ENCODE results near the gene WNT6. TPM values are rescaled to one million over a fixed set of nuclear protein-coding genes. Genes with fewer than 3 reads are reported as not detected.

The WNT6 gene
- total RNA-seq, 4 donors from 2014 or later, result 2.7 to 5.1 TPM; not detected in 2

DNA sequence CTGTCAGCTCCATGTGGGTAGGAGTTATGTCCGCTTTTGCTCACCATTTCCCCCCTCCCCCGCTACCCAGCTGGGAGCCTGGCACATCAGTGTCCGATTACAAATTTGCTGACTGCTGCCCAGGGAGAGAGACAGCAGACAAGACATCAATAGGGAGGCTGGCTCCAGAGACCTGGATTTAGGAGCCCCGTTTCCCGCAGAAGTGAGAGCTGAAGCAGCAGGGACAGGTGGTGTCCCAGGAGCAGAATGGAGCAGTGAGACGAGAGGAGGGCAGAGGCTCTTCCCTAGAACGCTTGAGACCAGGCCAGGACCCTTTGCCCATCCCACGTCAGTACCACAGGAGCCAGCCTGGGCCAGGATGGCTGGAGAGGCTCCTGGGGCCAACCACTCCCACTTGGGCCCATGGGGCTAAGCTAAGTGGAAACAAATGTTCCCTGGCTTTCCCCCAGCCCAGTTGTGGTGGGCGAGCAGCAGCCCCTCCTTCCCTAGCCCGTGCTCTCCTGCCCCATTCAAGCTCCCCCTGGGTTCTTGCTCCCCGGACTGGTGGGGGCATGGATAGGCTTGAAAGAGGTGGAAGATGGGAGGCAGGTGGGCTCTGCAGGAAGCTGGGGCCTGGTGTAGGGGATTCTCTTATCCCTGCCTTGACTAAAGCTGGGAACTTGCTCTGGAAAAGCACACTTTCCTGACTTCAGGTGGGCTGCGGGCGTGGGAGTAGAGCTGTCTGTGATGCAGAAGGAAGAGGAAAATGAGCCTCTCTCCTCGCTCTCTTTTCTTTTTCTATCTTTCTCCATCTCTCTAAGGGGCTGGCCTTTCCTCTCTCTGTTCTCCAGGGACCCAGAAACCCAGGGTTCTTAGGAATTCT, 4.1 kb upstream of the WNT6 start:
- intact Hi-C loops (cut with DNase I), result no loop called here
- WGBS, 2 donors, result 19 to 28% methylated on average over 14 of the region's 14 CpGs
- no peak overlapping the region for H3K27ac ChIP-seq
- H3K9me3 ChIP-seq, result no peaks in the 10 kb centered on the region
- no peak overlapping the region for H3K4me3 ChIP-seq (replicated peaks in 1 of 3)
- H3K27me3 ChIP-seq, result peaks cover 11% of the 10 kb centered on the region
- DNase-seq, result no peak
- no peak for TF ChIP-seq POLR2A (IDR thresholded peaks at IDR 0.05)
- TF ChIP-seq, protein P1, sequence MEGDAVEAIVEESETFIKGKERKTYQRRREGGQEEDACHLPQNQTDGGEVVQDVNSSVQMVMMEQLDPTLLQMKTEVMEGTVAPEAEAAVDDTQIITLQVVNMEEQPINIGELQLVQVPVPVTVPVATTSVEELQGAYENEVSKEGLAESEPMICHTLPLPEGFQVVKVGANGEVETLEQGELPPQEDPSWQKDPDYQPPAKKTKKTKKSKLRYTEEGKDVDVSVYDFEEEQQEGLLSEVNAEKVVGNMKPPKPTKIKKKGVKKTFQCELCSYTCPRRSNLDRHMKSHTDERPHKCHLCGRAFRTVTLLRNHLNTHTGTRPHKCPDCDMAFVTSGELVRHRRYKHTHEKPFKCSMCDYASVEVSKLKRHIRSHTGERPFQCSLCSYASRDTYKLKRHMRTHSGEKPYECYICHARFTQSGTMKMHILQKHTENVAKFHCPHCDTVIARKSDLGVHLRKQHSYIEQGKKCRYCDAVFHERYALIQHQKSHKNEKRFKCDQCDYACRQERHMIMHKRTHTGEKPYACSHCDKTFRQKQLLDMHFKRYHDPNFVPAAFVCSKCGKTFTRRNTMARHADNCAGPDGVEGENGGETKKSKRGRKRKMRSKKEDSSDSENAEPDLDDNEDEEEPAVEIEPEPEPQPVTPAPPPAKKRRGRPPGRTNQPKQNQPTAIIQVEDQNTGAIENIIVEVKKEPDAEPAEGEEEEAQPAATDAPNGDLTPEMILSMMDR (IDR thresholded peaks at IDR 0.05), result no peak
- H3K4me1 ChIP-seq, result peaks cover 3 to 14% of the 10 kb centered on the region in 2 donors
- no peaks in the 10 kb centered on the region for H3K36me3 ChIP-seq

DNA sequence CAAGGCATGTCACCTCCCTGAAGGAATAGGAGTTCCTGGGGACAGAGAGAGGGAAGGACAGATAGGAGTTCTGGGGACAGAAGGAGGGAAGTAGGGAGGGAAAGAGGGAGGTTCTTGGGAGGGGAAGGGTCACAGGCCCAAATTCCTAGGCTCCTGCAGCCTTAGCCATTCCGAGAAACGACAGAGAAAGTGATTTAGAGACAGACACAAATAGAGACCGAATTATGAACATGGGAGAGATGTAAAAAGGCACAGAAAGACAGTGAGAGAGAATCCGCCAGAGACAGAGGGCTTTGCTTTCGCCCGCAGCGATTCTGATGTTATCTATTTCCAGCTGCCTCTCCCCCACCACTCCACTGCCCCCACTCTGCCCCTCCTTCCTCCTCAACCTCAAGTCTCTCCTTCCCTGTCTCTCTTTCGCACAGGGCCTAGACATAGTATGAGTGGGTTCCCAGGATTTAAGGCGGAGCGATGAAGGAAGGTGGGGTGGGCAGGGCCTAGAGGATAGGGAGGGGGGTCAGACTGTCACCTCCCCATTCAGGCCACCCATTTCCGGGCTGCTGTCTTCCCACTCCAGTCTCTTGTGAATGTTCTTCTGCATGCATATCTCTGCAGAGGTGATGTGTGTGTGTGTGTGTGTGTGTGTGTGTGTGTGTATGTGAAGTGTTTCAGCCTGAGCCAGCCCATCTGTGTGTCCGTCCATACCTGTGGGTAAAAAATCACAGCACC, 3.3 kb upstream of the WNT6 start:
- Histone ChIP-seq H3K36me3 (no peaks in the 10 kb centered on the region), H3K27ac (no peak overlapping the region), H3K4me1 (peaks cover 7 to 19% of the 10 kb centered on the region in 2 donors), H3K9me3 (no peaks in the 10 kb centered on the region), H3K4me3 (replicated peaks in 1 of 3) (no peak overlapping the region), H3K27me3 (peaks cover 19% of the 10 kb centered on the region)
- 24 to 30% methylated on average over 12 of the region's 12 CpGs for WGBS, 2 donors
- TF ChIP-seq POLR2A (IDR thresholded peaks at IDR 0.05), result no peak
- TF ChIP-seq, protein P1 (IDR thresholded peaks at IDR 0.05), result no peak
- intact Hi-C loops (cut with DNase I), result no loop called here
- no peak for DNase-seq

DNA sequence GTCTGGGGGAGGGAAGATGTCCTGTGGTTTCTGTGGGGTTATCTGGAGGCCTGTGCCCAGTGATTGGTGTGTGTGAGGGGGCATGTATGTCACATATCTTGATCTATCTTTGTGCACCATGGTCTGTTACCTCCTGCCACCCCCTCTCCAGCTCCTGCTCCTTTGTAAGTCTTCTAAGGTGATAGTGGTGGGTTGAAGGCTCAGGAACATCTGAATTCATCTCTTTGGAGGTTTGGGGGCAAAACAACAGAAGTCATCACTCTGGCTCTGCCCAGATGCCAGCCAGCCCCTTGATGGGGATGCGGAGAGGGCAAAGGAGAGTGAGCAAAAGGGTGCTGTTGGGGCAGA, 2.7 kb upstream of the WNT6 start:
- DNase-seq, result no peak
- Histone ChIP-seq H3K9me3 (no peaks in the 10 kb centered on the region), H3K27me3 (peaks cover 23% of the 10 kb centered on the region), H3K4me1 (peaks cover 7 to 19% of the 10 kb centered on the region in 2 donors), H3K27ac (no peak overlapping the region), H3K36me3 (no peaks in the 10 kb centered on the region), H3K4me3 (replicated peaks in 1 of 3) (no peak overlapping the region)
- no peak for TF ChIP-seq POLR2A (IDR thresholded peaks at IDR 0.05)
- TF ChIP-seq, protein P1 (IDR thresholded peaks at IDR 0.05), result no peak
- intact Hi-C loops (cut with DNase I), result no loop called here
- 0 to 43% methylated on average over 1 of the region's 1 CpG for WGBS, 2 donors

DNA sequence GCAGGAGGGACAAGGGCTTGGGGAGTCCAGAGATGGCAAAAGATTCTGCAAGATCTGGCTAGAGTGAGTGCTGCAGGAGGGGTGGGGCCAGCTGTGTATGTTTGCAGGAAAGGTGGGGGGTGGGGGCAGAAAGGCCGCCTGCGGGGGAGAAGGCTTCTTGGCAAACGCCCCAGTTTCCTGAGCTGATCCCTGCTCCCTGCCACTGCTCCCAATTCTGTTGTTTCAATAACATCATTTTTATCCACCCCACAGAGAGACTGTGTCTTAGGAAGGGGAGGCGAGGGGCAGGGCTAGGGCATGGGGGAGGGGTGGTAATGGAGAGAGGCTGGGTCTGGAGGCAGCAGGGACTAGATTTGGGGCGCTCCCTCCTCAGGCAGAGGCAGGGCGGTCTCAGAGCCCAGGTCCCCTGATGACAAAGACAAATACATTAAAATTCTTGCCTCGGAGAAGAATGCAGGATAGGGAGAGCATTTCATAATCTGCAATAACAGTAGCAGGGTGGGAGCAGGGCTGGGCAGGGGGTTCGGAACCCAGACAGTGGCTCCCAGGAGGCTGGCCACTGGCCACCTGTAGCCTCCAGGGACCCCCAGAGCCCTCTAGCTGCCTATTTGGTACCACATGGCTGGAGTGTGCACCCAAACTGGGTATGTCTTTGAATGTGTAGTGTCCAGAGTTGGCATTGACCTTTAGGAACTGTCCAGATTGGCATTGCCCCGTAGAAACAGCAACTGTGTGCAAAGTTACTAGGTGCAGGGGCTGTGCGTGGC, 2.1 kb upstream of the WNT6 start:
- Histone ChIP-seq H3K4me1 (peaks cover 7 to 19% of the 10 kb centered on the region in 2 donors), H3K27me3 (peaks cover 23% of the 10 kb centered on the region), H3K36me3 (no peaks in the 10 kb centered on the region), H3K27ac (no peak overlapping the region), H3K4me3 (replicated peaks in 1 of 3) (no peak overlapping the region), H3K9me3 (no peaks in the 10 kb centered on the region)
- DNase-seq, result no peak
- WGBS, 2 donors, result 13 to 20% methylated on average over 9 to 10 of the region's 10 CpGs
- intact Hi-C loops (cut with DNase I), result no loop called here
- TF ChIP-seq POLR2A (IDR thresholded peaks at IDR 0.05), result no peak
- TF ChIP-seq, protein P1 (IDR thresholded peaks at IDR 0.05), result no peak

Measured in thyroid gland (tissue), 4 donors.